ENCODE measurements around the gene ERGIC1. TPM values are rescaled to one million over a fixed set of nuclear protein-coding genes. Genes with fewer than 3 reads are reported as not detected.

The ERGIC1 gene
- total RNA-seq, 2 donors from 2014 or later: 228 to 380 TPM

GRCh38 chr5:172906888-172907287 lies 72.8 kb downstream of the ERGIC1 start:
- intact Hi-C loops (cut with DNase I): no loop called here
- no peak overlapping the region for H3K4me3 ChIP-seq
- H3K36me3 ChIP-seq: no peaks in the 10 kb centered on the region
- no peak for DNase-seq (ENCODE audit: low spot score)
- 62% methylated on average over 10 of the region's 10 CpGs for WGBS
- no peak for TF ChIP-seq CTCF (IDR thresholded peaks at IDR 0.05)
- no peak for TF ChIP-seq POLR2A (IDR thresholded peaks at IDR 0.05)
- TF ChIP-seq POLR2AphosphoS5 (IDR thresholded peaks at IDR 0.05): no peak
- no peaks in the 10 kb centered on the region for H3K27me3 ChIP-seq (replicated peaks; ENCODE audit: insufficient read depth)
- H3K4me1 ChIP-seq (replicated peaks): peaks cover 31% of the 10 kb centered on the region
- H3K9me3 ChIP-seq: no peaks in the 10 kb centered on the region
- peak overlapping the region; percentile 95 to 96 for H3K27ac ChIP-seq

GRCh38 chr5:172907657-172908056 lies 73.6 kb downstream of the ERGIC1 start:
- H3K4me1 ChIP-seq (replicated peaks): peaks cover 28% of the 10 kb centered on the region
- intact Hi-C loops (cut with DNase I): no loop called here
- no peaks in the 10 kb centered on the region for H3K9me3 ChIP-seq
- TF ChIP-seq POLR2A (IDR thresholded peaks at IDR 0.05) (no peak), POLR2AphosphoS5 (IDR thresholded peaks at IDR 0.05) (no peak), CTCF (IDR thresholded peaks at IDR 0.05) (no peak)
- DNase-seq (ENCODE audit: low spot score): no peak
- WGBS: 97% methylated on average over 4 of the region's 4 CpGs
- no peaks in the 10 kb centered on the region for H3K36me3 ChIP-seq
- H3K27me3 ChIP-seq (replicated peaks; ENCODE audit: insufficient read depth): no peaks in the 10 kb centered on the region
- peak overlapping the region; percentile 95 to 96 for H3K27ac ChIP-seq
- no peak overlapping the region for H3K4me3 ChIP-seq

- H3K4me1 ChIP-seq (replicated peaks): peaks cover 20% of the 10 kb centered on the region
- no peak for TF ChIP-seq POLR2AphosphoS5 (IDR thresholded peaks at IDR 0.05)
- no peak for TF ChIP-seq POLR2A (IDR thresholded peaks at IDR 0.05)
- TF ChIP-seq CTCF (IDR thresholded peaks at IDR 0.05): no peak
- H3K9me3 ChIP-seq: no peaks in the 10 kb centered on the region
- intact Hi-C loops (cut with DNase I): no loop called here
- H3K4me3 ChIP-seq: no peak overlapping the region
- H3K36me3 ChIP-seq: no peaks in the 10 kb centered on the region
- no peaks in the 10 kb centered on the region for H3K27me3 ChIP-seq (replicated peaks; ENCODE audit: insufficient read depth)
- H3K27ac ChIP-seq: peak overlapping the region; percentile 39 to 58
- no peak for DNase-seq (ENCODE audit: low spot score)
- WGBS: 77% methylated on average over 10 of the region's 10 CpGs
Measured at GRCh38 chr5:172908662-172909061, 74.6 kb downstream of the ERGIC1 start.

- Histone ChIP-seq H3K27ac (peak overlapping the region in 1 of 2 donors; percentile 56), H3K4me1 (replicated peaks) (peaks cover 12% of the 10 kb centered on the region), H3K36me3 (peaks cover 0 to 5% of the 10 kb centered on the region in 2 donors), H3K4me3 (no peak overlapping the region), H3K27me3 (replicated peaks; ENCODE audit: insufficient read depth) (no peaks in the 10 kb centered on the region), H3K9me3 (no peaks in the 10 kb centered on the region)
- DNase-seq (ENCODE audit: low spot score): no peak
- WGBS: 66% methylated on average over 8 of the region's 8 CpGs
- intact Hi-C loops (cut with DNase I): no loop called here
- TF ChIP-seq CTCF (IDR thresholded peaks at IDR 0.05) (no peak), POLR2AphosphoS5 (IDR thresholded peaks at IDR 0.05) (no peak)
Measured at GRCh38 chr5:172909931-172910502, 76.0 kb downstream of the ERGIC1 start.

All from prostate gland (tissue), 2 donors.